Neural cell (in vitro differentiated cells): Measurements from ENCODE around the gene ZDHHC1. TPM values are rescaled to one million over a fixed set of nuclear protein-coding genes. Genes with fewer than 3 reads are reported as not detected.

Source experiments
- H2AFZ ChIP-seq: fragments of 200-600, 300-800 bp; sonication (generic), shearing (Covaris generic); 2 replicates; pipeline ENCODE4 v1.6.0; 2014; ENCODE audit warnings: low read depth, mild to moderate bottlenecking, antibody characterized with exemption, low read length, moderate library complexity
- H3F3A ChIP-seq: fragments of 200-600 bp; shearing (Covaris generic); 2 replicates; pipeline ENCODE4 v1.6.1; 2016; ENCODE audit warnings: mild to moderate bottlenecking, moderate library complexity, mixed read lengths, antibody characterized with exemption, low read length; ENCODE audit not compliant: insufficient read depth, poor library complexity, severe bottlenecking
- H3K27ac ChIP-seq: fragments of 200-600, 300-800 bp; sonication (generic), shearing (Covaris generic); 2 replicates; pipeline ENCODE4 v1.5.1; 2014; ENCODE audit warnings: mild to moderate bottlenecking, low read length, moderate library complexity
- H3K27me3 ChIP-seq: fragments of 300-800, 200-600 bp; sonication (generic), shearing (Covaris generic); 2 replicates; pipeline ENCODE4 v1.6.0; 2014; ENCODE audit warnings: mild to moderate bottlenecking, low read depth, low read length, moderate library complexity; ENCODE audit not compliant: insufficient read depth
- H3K36me3 ChIP-seq: fragments of 300-800, 200-600 bp; sonication (generic), shearing (Covaris generic); 2 replicates; pipeline ENCODE4 v1.5.1; 2014; ENCODE audit warnings: mild to moderate bottlenecking, antibody characterized with exemption, low read length, moderate library complexity; ENCODE audit not compliant: insufficient read depth
- H3K4me2 ChIP-seq: fragments of 300-800, 200-600 bp; sonication (generic), shearing (Covaris generic); 2 replicates; pipeline ENCODE4 v1.6.0; 2014; ENCODE audit warnings: mild to moderate bottlenecking, low read length
- H3K4me3 ChIP-seq: fragments of 300-800, 200-600 bp; sonication (generic), shearing (Covaris generic); 2 replicates; pipeline ENCODE4 v1.5.1; 2014; ENCODE audit warnings: mild to moderate bottlenecking, low read length, moderate library complexity
- H3K79me2 ChIP-seq: fragments of 200-600 bp; shearing (Covaris generic); replicated peaks from 2 replicates; pipeline ENCODE4 v1.6.0; 2014; ENCODE audit warnings: mild to moderate bottlenecking, low read length, moderate library complexity; ENCODE audit not compliant: insufficient read depth
- H3K9ac ChIP-seq: fragments of 300-800, 200-600 bp; sonication (generic), shearing (Covaris generic); 2 replicates; pipeline ENCODE4 v1.6.1; 2016; ENCODE audit warnings: mild to moderate bottlenecking, low read length, mixed read lengths
- H3K9me2 ChIP-seq: fragments of 200-600 bp; shearing (Covaris generic); 2 replicates; pipeline ENCODE4 v1.6.1; 2016; ENCODE audit warnings: mild to moderate bottlenecking, low read length, mixed read lengths; ENCODE audit not compliant: insufficient read depth
- H3K9me3 ChIP-seq: fragments of 200-600, 300-800 bp; sonication (generic), shearing (Covaris generic); 2 replicates; pipeline ENCODE4 v1.6.1; 2016; ENCODE audit warnings: mild to moderate bottlenecking, mixed run types, low read length, moderate library complexity, mixed read lengths
- H4K20me1 ChIP-seq: fragments of 200-600 bp; shearing (Covaris generic); 2 replicates; pipeline ENCODE4 v1.6.1; 2016; ENCODE audit warnings: mild to moderate bottlenecking, mixed run types; ENCODE audit not compliant: insufficient read depth
- EP300 ChIP-seq: fragments of 450-650 bp; conservative IDR thresholded peaks from 2 replicates; pipeline ENCODE4 v1.6.1; 2014; ENCODE audit warnings: antibody characterized with exemption, mild to moderate bottlenecking, moderate library complexity; ENCODE audit not compliant: poor library complexity, severe bottlenecking
- EZH2 ChIP-seq: fragments of 200-600, 300-800 bp; shearing (Covaris generic), sonication (generic); IDR thresholded peaks from 2 replicates; pipeline ENCODE4 v1.6.1; 2014; ENCODE audit warnings: antibody characterized with exemption, low read length, borderline replicate concordance, mild to moderate bottlenecking; ENCODE audit not compliant: insufficient read depth, poor library complexity, severe bottlenecking
- MXI1 ChIP-seq: fragments of 450-650 bp; conservative IDR thresholded peaks from 2 replicates; pipeline ENCODE4 v1.6.1; 2014; ENCODE audit warnings: antibody characterized with exemption, mild to moderate bottlenecking; ENCODE audit not compliant: poor library complexity, severe bottlenecking
- POLR2AphosphoS5 ChIP-seq: IDR thresholded peaks from 2 replicates; pipeline ENCODE4 v1.6.1; 2012
- RAD21 ChIP-seq: fragments of 450-650 bp; conservative IDR thresholded peaks from 2 replicates; pipeline ENCODE4 v1.6.1; 2014; ENCODE audit warnings: antibody characterized with exemption, mild to moderate bottlenecking, moderate library complexity
- SMC3 ChIP-seq: fragments of 450-650 bp; conservative IDR thresholded peaks from 2 replicates; pipeline ENCODE4 v1.6.1; 2014; ENCODE audit warnings: antibody characterized with exemption, mild to moderate bottlenecking, moderate library complexity; ENCODE audit not compliant: poor library complexity
- TAF1 ChIP-seq: IDR thresholded peaks from 2 replicates; pipeline ENCODE4 v1.6.1; 2012; ENCODE audit warnings: low read depth
- polyA plus RNA-seq: library from polyadenylated mRNA; depleted of rRNA; stranded (reverse); fragments of >200 nt; gene quantifications from 2 replicates; pipeline ENCODE4 v1.2.3, GENCODE V29; 2014
- TF ChIP-seq, protein P1 (sequence below): IDR thresholded peaks from 2 replicates; pipeline ENCODE4 v1.6.1; 2012; ENCODE audit warnings: borderline replicate concordance
- TF ChIP-seq, protein P2 (sequence below): fragments of 450-650 bp; IDR thresholded peaks from 2 replicates; pipeline ENCODE4 v1.5.1; 2014; ENCODE audit warnings: antibody characterized with exemption, mild to moderate bottlenecking, moderate library complexity; ENCODE audit not compliant: poor library complexity, severe bottlenecking

Gene ZDHHC1
- polyA plus RNA-seq, 1 donor from 2014 or later: 1.7 TPM

DNA sequence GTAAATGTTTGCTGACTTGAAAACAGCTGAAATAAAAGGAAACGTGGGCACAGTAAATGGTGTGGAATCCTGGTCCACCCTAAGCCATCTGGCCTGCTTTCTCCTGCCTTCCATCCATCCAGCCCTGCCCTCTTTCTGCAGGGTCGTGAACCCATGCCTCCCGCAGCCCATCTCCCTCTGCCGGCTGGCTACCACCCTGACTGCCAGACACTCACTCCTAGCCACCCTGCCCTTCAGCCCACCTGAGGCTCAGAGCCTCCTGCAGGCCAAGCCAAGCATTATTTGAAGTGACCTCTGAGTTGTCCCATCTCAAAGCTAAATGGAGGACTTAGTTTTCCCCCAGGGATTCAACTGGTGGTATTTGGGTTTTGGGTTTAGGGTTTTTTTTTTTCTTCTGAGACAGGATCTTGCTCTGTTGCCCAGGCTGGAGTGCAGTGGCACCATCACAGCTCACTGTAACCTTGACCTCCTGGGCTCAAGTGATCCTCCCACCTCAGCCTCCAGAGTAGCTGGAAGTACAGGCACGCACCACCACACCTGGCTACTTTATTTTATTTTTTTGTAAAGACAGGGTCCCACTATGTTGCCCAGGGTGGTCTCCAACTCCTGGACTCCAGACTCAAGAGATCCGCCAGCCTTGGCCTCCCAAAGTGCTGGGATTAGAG, 8.4 kb downstream of the ZDHHC1 start:
- no peak overlapping the region for H3K27ac ChIP-seq
- no peak overlapping the region for H3K9ac ChIP-seq
- H3K4me2 ChIP-seq: no peak overlapping the region
- no peaks in the 10 kb centered on the region for H3K27me3 ChIP-seq
- no peaks in the 10 kb centered on the region for H3K79me2 ChIP-seq
- no peaks in the 10 kb centered on the region for H3K36me3 ChIP-seq
- TF ChIP-seq, protein P1, sequence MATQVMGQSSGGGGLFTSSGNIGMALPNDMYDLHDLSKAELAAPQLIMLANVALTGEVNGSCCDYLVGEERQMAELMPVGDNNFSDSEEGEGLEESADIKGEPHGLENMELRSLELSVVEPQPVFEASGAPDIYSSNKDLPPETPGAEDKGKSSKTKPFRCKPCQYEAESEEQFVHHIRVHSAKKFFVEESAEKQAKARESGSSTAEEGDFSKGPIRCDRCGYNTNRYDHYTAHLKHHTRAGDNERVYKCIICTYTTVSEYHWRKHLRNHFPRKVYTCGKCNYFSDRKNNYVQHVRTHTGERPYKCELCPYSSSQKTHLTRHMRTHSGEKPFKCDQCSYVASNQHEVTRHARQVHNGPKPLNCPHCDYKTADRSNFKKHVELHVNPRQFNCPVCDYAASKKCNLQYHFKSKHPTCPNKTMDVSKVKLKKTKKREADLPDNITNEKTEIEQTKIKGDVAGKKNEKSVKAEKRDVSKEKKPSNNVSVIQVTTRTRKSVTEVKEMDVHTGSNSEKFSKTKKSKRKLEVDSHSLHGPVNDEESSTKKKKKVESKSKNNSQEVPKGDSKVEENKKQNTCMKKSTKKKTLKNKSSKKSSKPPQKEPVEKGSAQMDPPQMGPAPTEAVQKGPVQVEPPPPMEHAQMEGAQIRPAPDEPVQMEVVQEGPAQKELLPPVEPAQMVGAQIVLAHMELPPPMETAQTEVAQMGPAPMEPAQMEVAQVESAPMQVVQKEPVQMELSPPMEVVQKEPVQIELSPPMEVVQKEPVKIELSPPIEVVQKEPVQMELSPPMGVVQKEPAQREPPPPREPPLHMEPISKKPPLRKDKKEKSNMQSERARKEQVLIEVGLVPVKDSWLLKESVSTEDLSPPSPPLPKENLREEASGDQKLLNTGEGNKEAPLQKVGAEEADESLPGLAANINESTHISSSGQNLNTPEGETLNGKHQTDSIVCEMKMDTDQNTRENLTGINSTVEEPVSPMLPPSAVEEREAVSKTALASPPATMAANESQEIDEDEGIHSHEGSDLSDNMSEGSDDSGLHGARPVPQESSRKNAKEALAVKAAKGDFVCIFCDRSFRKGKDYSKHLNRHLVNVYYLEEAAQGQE: no peak
- TF ChIP-seq SMC3: no peak
- TF ChIP-seq EZH2: no peak
- TF ChIP-seq POLR2AphosphoS5: no peak
- TF ChIP-seq RAD21: no peak
- TF ChIP-seq, protein P2, sequence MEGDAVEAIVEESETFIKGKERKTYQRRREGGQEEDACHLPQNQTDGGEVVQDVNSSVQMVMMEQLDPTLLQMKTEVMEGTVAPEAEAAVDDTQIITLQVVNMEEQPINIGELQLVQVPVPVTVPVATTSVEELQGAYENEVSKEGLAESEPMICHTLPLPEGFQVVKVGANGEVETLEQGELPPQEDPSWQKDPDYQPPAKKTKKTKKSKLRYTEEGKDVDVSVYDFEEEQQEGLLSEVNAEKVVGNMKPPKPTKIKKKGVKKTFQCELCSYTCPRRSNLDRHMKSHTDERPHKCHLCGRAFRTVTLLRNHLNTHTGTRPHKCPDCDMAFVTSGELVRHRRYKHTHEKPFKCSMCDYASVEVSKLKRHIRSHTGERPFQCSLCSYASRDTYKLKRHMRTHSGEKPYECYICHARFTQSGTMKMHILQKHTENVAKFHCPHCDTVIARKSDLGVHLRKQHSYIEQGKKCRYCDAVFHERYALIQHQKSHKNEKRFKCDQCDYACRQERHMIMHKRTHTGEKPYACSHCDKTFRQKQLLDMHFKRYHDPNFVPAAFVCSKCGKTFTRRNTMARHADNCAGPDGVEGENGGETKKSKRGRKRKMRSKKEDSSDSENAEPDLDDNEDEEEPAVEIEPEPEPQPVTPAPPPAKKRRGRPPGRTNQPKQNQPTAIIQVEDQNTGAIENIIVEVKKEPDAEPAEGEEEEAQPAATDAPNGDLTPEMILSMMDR: no peak
- no peak for TF ChIP-seq TAF1
- no peak for TF ChIP-seq MXI1
- no peaks in the 10 kb centered on the region for H4K20me1 ChIP-seq
- no peaks in the 10 kb centered on the region for H3K9me3 ChIP-seq
- H3F3A ChIP-seq: no peaks in the 10 kb centered on the region
- H3K4me3 ChIP-seq: no peak overlapping the region
- H2AFZ ChIP-seq: no peak overlapping the region
- no peaks in the 10 kb centered on the region for H3K9me2 ChIP-seq

DNA sequence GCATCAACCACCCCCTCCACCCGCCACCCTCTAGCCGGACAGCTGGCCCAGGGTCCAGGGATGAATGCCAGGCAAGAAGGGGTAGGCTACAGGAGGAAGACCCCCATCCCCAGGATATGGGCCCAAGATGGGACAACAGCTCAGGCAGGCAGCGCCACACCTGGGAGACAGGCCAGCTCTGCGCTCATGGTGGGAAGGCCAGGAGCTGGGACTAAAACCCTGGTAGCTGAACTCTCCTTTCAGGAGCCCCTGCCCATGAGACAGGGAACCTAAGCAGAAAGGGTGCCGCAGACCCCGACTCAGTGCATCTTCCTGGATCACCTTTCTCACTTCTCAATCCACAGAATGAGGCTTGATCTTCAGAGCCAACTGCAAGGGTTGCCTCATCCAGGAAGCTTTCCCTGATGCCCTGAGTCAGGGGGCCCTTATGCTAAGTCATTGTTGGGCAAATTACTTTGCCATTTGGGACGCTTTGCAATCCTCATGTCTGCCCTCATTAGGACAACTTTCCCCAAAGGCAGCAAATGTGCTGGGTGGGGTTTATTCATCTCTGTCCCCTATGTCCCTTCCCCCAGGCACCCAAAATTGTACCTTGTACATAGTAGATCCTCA, 9.0 kb downstream of the ZDHHC1 start:
- Histone ChIP-seq H3K4me3 (no peak overlapping the region), H2AFZ (no peak overlapping the region), H3K27ac (no peak overlapping the region), H3K36me3 (no peaks in the 10 kb centered on the region), H3K27me3 (no peaks in the 10 kb centered on the region), H3K79me2 (no peaks in the 10 kb centered on the region), H3K9ac (no peak overlapping the region), H3K4me2 (no peak overlapping the region), H3K9me3 (no peaks in the 10 kb centered on the region), H3K9me2 (no peaks in the 10 kb centered on the region), H3F3A (no peaks in the 10 kb centered on the region), H4K20me1 (no peaks in the 10 kb centered on the region)
- no peak for TF ChIP-seq MXI1
- TF ChIP-seq EZH2: no peak
- TF ChIP-seq POLR2AphosphoS5: no peak
- TF ChIP-seq SMC3: no peak
- TF ChIP-seq RAD21: no peak
- no peak for TF ChIP-seq TAF1
- TF ChIP-seq, protein P1: no peak
- TF ChIP-seq, protein P2: no peak
- TF ChIP-seq EP300: no peak
